ENCODE measurements around the gene CDA. TPM values are rescaled to one million over a fixed set of nuclear protein-coding genes. Genes with fewer than 3 reads are reported as not detected.

The CDA gene
- total and polyA plus RNA-seq, 2 donors (not counting 3 experiments of a cell fraction or from before 2014, with no cell fraction given), result 0.35 to 1.9 TPM

DNA sequence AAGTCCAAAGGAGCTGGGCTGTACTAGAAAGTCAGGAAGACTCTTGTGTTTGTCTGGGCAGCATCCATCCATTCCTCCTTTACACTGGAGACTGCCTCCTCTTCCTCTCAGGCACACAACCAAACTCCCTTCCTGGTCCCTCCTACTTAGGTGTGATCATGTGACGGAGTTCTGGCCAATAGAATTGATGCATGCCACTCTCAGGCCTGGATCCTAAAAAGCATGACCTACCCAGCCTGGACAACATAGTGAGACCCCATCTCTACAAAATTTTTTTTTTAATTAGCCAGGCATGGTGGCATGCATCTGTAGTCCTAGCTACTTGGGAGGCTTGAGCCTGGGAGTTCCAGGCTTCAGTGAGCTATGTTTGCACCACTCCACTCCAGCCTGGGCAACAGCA is 27.9 kb upstream of the CDA start:
- H3K27ac ChIP-seq (ENCODE audit: insufficient read depth, low read depth, low read length), result no peak overlapping the region
- H3K4me2 ChIP-seq (ENCODE audit: insufficient read depth, low read length), result no peak overlapping the region
- TF ChIP-seq EZH2 (IDR thresholded peaks at IDR 0.05; ENCODE audit: borderline replicate concordance, low read depth, low read length, severe bottlenecking) (no peak), MYC (IDR thresholded peaks at IDR 0.05; ENCODE audit: low read depth, low read length) (no peak), JUN (IDR thresholded peaks at IDR 0.05; ENCODE audit: borderline replicate concordance, insufficient read depth, insufficient read length, low read depth) (no peak), POLR2AphosphoS5 (IDR thresholded peaks at IDR 0.05; ENCODE audit: insufficient read depth, low read depth, low read length) (no peak), GATA2 (IDR thresholded peaks at IDR 0.05; ENCODE audit: insufficient read depth, insufficient read length, low read depth, low read length) (no peak), FOS (IDR thresholded peaks at IDR 0.05; ENCODE audit: borderline replicate concordance, insufficient read depth, low read length) (no peak), POLR2A (IDR thresholded peaks at IDR 0.05; ENCODE audit: low read depth, low read length) (no peak)
- TF ChIP-seq, protein P1, sequence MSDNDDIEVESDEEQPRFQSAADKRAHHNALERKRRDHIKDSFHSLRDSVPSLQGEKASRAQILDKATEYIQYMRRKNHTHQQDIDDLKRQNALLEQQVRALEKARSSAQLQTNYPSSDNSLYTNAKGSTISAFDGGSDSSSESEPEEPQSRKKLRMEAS (IDR thresholded peaks at IDR 0.05; ENCODE audit: insufficient read depth, insufficient read length), result no peak
- TF ChIP-seq, protein P2, sequence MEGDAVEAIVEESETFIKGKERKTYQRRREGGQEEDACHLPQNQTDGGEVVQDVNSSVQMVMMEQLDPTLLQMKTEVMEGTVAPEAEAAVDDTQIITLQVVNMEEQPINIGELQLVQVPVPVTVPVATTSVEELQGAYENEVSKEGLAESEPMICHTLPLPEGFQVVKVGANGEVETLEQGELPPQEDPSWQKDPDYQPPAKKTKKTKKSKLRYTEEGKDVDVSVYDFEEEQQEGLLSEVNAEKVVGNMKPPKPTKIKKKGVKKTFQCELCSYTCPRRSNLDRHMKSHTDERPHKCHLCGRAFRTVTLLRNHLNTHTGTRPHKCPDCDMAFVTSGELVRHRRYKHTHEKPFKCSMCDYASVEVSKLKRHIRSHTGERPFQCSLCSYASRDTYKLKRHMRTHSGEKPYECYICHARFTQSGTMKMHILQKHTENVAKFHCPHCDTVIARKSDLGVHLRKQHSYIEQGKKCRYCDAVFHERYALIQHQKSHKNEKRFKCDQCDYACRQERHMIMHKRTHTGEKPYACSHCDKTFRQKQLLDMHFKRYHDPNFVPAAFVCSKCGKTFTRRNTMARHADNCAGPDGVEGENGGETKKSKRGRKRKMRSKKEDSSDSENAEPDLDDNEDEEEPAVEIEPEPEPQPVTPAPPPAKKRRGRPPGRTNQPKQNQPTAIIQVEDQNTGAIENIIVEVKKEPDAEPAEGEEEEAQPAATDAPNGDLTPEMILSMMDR (IDR thresholded peaks at IDR 0.05; ENCODE audit: extremely low read depth in 1 of 2, insufficient read depth in 1 of 2, low read depth in 1 of 2, low read length in 2 of 2), result no peak
- intact Hi-C loops (cut with micrococcal nuclease) (no loop called here), dilution Hi-C loops (cut with MboI; ENCODE audit: extremely low pct_ligation_motif_present, low sequenced_read_pairs) (no loop called here)
- H3K27me3 ChIP-seq (ENCODE audit: control insufficient read depth in 2 of 2, insufficient read depth in 2 of 2, low read length in 2 of 2), result peaks cover 15 to 20% of the 10 kb centered on the region in 2 experiments
- no peak for FAIRE-seq
- CTCF ChIA-PET, result no interaction called here
- no peak overlapping the region for H3K9ac ChIP-seq (replicated peaks; ENCODE audit: extremely low read depth, insufficient read depth, low read length)
- no peaks in the 10 kb centered on the region for H3K36me3 ChIP-seq (ENCODE audit: control insufficient read depth in 2 of 2, extremely low read depth in 1 of 2, insufficient read depth in 2 of 2, low read length in 2 of 2)
- H3K4me1 ChIP-seq (ENCODE audit: control insufficient read depth, extremely low read depth, insufficient read depth, low read length), result no peaks in the 10 kb centered on the region
- no TSS peak for BruUV-seq (replicated peaks)
- POLR2A ChIA-PET, result no interaction called here
- no peaks in the 10 kb centered on the region for H3K79me2 ChIP-seq (ENCODE audit: control insufficient read depth, insufficient read depth, low read length)
- no peak overlapping the region for H3K4me3 ChIP-seq (replicated peaks in 1 of 3; ENCODE audit: insufficient read depth in 1 of 3, low read depth in 1 of 3, low read length in 3 of 3)
- H4K20me1 ChIP-seq (replicated peaks; ENCODE audit: control insufficient read depth, extremely low read depth, insufficient read depth, low read length), result no peaks in the 10 kb centered on the region
- no peaks in the 10 kb centered on the region for H3K9me1 ChIP-seq (replicated peaks; ENCODE audit: control insufficient read depth, extremely low read depth, insufficient read depth, low read length)
- no peaks in the 10 kb centered on the region for H3K9me3 ChIP-seq (replicated peaks; ENCODE audit: control insufficient read depth, insufficient read depth, low read length)
- H2AFZ ChIP-seq (ENCODE audit: low read depth, low read length), result no peak overlapping the region
- no peak for DNase-seq (ENCODE audit: low read depth, low spot score)
